ENCODE data around the gene PITPNC1.
"Not testable (repeated sequence)": the region's sequence is repeated elsewhere in the genome, so short reads cannot be mapped to it uniquely, and the experiment has no call there.

PITPNC1 gene

GRCh38 chr17:67557921-67558320 lies 180.8 kb downstream of the PITPNC1 start:
- no peak for DNase-seq

GRCh38 chr17:67558740-67559380 lies 181.8 kb downstream of the PITPNC1 start:
- no peak for DNase-seq

GRCh38 chr17:67559381-67559966 lies 182.4 kb downstream of the PITPNC1 start:
- DNase-seq, result no peak

DNA sequence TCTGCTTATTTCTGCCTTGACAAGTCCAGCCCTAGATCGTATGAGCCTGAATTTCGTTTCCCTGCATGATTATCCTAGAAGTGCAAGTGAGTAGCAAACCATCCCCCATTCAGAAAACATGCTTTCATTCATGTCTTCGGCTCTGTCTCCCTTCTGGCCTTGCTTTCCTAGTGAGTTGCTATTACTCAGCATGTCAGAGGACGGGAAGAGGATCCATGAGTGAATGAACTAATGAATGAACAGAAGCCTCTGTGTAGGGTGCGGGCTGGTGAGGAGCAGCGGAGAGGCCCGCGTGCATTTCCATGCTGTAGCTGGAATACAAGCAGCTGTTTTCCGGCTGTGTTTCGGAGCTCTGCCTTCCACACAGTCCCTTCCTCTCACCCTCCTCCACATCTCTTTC lies 184.9 kb downstream of the PITPNC1 start:
- DNase-seq, result no peak

- no peak for DNase-seq
Measured at GRCh38 chr17:67563692-67564228, 186.7 kb downstream of the PITPNC1 start.

- no peak for DNase-seq
Measured at GRCh38 chr17:67565068-67565467, 188.0 kb downstream of the PITPNC1 start.

GRCh38 chr17:67566656-67567055 lies 189.6 kb downstream of the PITPNC1 start:
- DNase-seq, result no peak

DNA sequence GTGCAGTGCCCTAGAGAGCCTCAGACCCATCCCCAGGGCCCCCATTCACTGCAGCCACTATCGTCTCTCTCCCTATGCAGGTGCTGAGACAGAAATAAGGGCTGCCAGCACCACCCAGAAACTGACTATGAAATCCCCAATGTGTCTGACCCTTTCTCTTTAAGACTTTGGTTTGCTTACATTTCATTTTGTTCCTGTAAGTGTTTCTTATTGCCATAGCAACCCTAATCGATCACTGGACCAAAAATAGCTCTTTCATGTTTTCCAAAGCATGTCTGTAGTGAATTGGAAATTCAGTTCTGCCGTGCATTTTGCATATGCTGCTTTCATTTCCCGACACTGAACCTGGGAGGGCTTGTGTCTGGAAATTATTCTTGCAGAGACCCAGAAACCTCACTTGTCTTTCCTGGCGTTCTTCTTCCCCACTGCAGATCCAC lies 192.0 kb downstream of the PITPNC1 start:
- DNase-seq, result no peak

GRCh38 chr17:67569873-67570272 lies 192.8 kb downstream of the PITPNC1 start:
- no peak for DNase-seq

- DNase-seq, result no peak
Measured at GRCh38 chr17:67570797-67571196, 193.7 kb downstream of the PITPNC1 start.

DNA sequence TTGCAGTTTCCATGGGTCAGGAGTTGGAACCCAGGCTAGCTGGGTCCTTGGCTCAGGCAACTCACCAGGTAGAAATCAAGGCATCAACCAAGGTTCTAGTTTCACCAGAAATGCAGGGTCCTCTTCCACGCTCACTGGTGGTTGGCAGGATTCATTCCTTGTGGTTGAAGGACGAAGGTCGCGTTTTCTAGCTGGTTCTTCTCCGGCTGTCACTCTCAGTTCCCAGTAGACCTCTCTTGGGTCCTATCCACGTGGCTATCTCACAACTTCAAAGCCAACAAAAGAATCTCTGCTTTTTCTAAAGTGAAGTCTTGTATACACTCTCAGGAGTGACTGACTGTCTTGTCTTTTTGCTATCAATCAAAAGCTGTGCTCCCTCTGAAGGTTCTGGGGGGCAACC lies 194.4 kb downstream of the PITPNC1 start:
- DNase-seq, result no peak

- DNase-seq, result no peak
Measured at GRCh38 chr17:67573987-67574657, 197.0 kb downstream of the PITPNC1 start.

DNA sequence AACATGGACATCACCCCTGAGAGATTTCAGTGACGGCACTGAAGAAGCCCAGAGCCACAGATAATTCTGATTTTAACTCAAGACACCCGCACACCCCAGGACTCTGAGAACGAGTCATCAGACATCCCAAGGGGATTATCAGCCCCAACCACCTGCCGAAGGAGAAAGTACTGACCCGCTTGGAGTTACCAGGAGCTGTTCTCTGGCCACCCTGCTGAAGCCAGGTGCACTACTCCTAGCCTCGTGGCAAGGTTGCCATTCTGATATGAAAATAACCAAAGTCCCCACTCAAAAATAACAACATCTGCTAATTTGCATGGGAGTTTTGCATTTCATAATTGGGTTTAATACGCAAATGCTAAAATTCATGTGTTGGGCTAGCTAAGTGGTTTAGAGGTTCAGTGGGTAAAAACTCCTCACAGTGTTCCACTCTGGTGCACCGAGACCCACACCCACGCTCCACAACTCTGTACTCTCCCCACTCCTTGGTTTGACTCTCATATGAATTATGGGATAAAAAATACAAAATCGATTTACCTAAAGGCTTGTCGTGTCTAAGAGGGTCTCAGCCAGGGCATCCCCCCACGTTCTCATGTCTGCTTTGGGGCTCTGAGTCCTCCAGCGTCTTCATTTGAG lies 197.7 kb downstream of the PITPNC1 start:
- no peak for DNase-seq

GRCh38 chr17:67575325-67575724 lies 198.2 kb downstream of the PITPNC1 start:
- peak; percentile 74 for DNase-seq

- DNase-seq, result no peak
Measured at GRCh38 chr17:67576471-67577115, 199.5 kb downstream of the PITPNC1 start.

DNA sequence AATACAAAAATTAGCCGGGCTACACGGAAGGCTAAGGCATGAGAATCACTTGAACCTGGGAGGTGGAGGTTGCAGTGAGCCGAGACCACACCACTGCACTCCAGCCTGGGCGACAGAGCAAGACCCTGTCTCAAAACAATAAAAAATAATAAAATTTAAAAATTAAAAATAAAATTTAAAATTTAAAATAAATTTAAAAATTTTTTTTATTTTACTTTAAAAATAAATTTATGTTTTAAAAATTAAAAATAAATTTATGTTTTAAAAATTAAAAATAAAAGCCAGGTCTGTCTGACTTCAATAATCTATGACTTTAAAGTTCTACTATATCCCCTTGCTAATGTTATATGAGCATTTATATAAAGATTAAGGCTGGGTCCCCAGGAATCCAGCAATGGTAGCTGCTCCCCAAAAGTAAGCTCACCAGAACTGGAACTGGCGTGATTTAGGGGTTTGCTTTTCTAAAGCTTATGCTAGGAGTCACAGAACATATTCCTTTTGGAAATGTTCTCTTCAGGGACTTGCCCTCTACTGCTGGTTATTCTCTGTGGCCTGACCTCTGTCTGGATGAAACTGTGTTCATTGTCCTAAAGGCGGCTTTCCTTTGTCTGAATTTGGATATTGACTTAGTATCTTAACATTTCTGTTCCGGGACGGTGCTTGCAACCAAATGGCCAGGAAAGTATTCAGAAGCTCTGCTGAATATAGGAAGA lies 200.5 kb downstream of the PITPNC1 start:
- DNase-seq, result no peak

DNA sequence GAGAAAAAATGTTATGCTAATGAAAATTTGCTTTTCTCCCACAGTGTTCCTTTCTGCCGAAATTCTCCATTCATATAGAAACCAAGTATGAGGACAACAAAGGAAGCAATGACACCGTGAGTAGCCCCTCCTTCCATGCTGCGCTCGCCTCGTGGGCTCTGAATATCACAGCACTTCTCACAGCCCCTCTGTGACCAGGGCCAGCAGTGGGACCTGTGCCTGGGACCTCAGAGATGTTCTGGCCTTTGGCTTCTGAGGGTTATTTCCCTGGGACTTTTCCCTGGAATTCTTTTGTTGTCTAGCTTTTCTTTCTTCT lies 201.0 kb downstream of the PITPNC1 start:
- DNase-seq, result no peak

- not testable (repeated sequence) for DNase-seq
Measured at GRCh38 chr17:67578679-67579405, 201.8 kb downstream of the PITPNC1 start.

DNA sequence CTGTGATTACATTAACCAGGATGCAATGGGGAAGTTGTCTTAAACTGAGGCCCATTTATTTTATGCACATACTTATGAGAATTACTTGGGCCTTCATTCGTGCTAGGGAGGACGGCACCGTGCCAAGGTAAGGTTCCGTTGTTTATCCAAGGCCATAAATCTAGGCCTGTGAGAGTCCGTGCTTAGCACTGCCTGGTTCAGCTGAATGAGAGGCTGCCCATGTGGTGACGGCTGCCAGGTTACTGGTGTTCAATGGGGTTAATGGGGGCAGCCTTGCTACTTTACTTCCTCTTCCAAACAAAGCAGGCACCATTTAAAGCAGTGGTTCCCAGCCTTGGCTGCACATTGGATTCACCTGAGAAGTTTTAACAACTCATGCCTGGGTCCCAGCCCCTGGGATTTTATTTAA lies 205.6 kb downstream of the PITPNC1 start:
- peak; percentile 77 for DNase-seq

DNA sequence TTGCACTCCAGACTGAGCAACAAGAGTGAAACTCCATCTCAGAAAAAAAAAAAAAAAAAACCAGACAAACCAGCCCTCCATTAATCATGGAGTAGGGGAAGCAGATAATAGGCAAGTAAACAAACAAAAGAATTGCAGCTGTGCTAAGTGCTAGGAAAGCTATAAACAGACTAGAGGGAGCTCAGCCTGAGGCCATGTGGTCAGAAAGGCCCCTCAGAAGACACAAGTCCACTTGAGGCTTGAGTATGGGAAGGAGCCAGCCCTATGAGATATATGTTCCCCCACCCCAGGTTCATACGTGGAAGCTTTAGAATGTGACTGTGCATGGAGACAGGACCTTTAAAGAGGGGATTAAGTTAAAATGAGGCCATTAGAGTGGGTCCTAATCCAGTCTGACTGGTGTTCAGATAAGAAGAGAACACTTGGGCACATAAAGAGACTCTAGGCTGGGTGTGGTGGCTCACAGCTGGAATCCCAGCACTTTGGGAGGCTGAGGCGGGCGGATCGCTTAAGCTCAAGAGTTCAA lies 208.1 kb downstream of the PITPNC1 start:
- peak; percentile 3 for DNase-seq

DNA sequence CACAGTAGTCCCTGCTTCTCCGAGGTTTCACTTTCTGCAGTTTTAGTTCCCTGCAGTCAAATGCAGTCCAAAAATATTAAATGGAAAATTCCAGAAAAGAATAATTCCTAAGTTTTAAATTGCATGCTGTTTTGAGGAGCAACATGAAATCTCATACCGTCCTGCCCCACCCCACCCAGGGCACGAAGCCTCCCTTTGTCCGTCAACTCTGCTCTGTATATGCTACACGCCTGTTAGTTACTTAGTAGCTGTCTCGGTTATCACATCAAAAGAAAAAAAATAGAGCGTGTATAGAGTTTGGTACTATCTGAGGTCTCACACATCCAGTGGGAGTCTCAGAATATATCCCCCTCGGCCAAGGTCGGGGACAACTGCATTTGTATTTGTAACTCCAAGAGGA lies 211.2 kb downstream of the PITPNC1 start:
- DNase-seq, result no peak

Data from SHP77 treated with DMSO at 0.1 percent for 48 hours (cell line).